Measurements from ENCODE around the gene OR2J1.

OR2J1 gene

GRCh38 chr6:29099190-29099589, at the start of gene OR2J1:
Gene OR2J1, plus strand, starts transcription at chr6:29099490. Its CDS starts 1,453 bp downstream, at chr6:29100943.
- Histone ChIP-seq H3K27me3 (no peaks in the 10 kb centered on the region), H3K4me1 (ENCODE audit: control insufficient read depth in 1 of 2, insufficient read depth in 1 of 2, low read depth in 1 of 2, low read length in 1 of 2) (no peaks in the 10 kb centered on the region), H3K36me3 (no peaks in the 10 kb centered on the region), H3K4me3 (ENCODE audit: low read depth in 1 of 2, low read length in 1 of 2) (no peak within 1 kb of the TSS), H3K27ac (no peak within 1 kb of the TSS), H3K9me3 (no peaks in the 10 kb centered on the region)
- no peak for TF ChIP-seq CTCF (IDR thresholded peaks at IDR 0.05)

- H3K27me3 ChIP-seq, result peaks cover 33% of the 10 kb centered on the region
- H3K9me3 ChIP-seq, result no peaks in the 10 kb centered on the region
- H3K4me1 ChIP-seq (ENCODE audit: control insufficient read depth in 1 of 2, insufficient read depth in 1 of 2, low read depth in 1 of 2, low read length in 1 of 2), result no peaks in the 10 kb centered on the region
- no peak for TF ChIP-seq CTCF (IDR thresholded peaks at IDR 0.05)
- H3K27ac ChIP-seq, result no peak overlapping the region
- no peaks in the 10 kb centered on the region for H3K36me3 ChIP-seq
- H3K4me3 ChIP-seq (ENCODE audit: low read depth in 1 of 2, low read length in 1 of 2), result no peak overlapping the region
Observed at GRCh38 chr6:29051680-29052079, 47.6 kb upstream of the OR2J1 start.

- TF ChIP-seq CTCF (IDR thresholded peaks at IDR 0.05), result no peak
Observed at GRCh38 chr6:29071831-29072723, 27.2 kb upstream of the OR2J1 start.

GRCh38 chr6:29079203-29079602, 20.1 kb upstream of the OR2J1 start:
- no peak for TF ChIP-seq CTCF (IDR thresholded peaks at IDR 0.05)
- H3K27ac ChIP-seq, result no peak overlapping the region

More at GRCh38 chr6:29071831-29072723, 27.2 kb upstream of the OR2J1 start:
- Histone ChIP-seq H3K9me3 (no peaks in the 10 kb centered on the region), H3K27me3 (peaks cover 19% of the 10 kb centered on the region), H3K4me1 (ENCODE audit: control insufficient read depth in 1 of 2, insufficient read depth in 1 of 2, low read depth in 1 of 2, low read length in 1 of 2) (no peaks in the 10 kb centered on the region), H3K36me3 (no peaks in the 10 kb centered on the region), H3K4me3 (ENCODE audit: low read depth in 1 of 2, low read length in 1 of 2) (no peak overlapping the region), H3K27ac (no peak overlapping the region)

GRCh38 chr6:29081312-29081711, 18.0 kb upstream of the OR2J1 start:
- no peak for TF ChIP-seq CTCF (IDR thresholded peaks at IDR 0.05)
- no peak overlapping the region for H3K4me3 ChIP-seq (ENCODE audit: low read depth in 1 of 2, low read length in 1 of 2)
- no peaks in the 10 kb centered on the region for H3K27me3 ChIP-seq
- no peak overlapping the region for H3K27ac ChIP-seq
- no peaks in the 10 kb centered on the region for H3K9me3 ChIP-seq
- no peaks in the 10 kb centered on the region for H3K4me1 ChIP-seq (ENCODE audit: control insufficient read depth in 1 of 2, insufficient read depth in 1 of 2, low read depth in 1 of 2, low read length in 1 of 2)
- H3K36me3 ChIP-seq, result no peaks in the 10 kb centered on the region

More at GRCh38 chr6:29079203-29079602, 20.1 kb upstream of the OR2J1 start:
- Histone ChIP-seq H3K4me3 (ENCODE audit: low read depth in 1 of 2, low read length in 1 of 2) (no peak overlapping the region), H3K4me1 (ENCODE audit: control insufficient read depth in 1 of 2, insufficient read depth in 1 of 2, low read depth in 1 of 2, low read length in 1 of 2) (no peaks in the 10 kb centered on the region), H3K36me3 (no peaks in the 10 kb centered on the region), H3K27me3 (peaks cover 9% of the 10 kb centered on the region), H3K9me3 (no peaks in the 10 kb centered on the region)

Data from neutrophil (primary cell).